Islet of Langerhans (tissue), 1 donor: ENCODE measurements around the gene MTAP.
"Not testable (repeated sequence)": the region's sequence is repeated elsewhere in the genome, so short reads cannot be mapped to it uniquely, and the experiment has no call there.

ENCODE experiments used
- FAIRE-seq: peaks from one replicate; lab custom pipeline; 2011; peaks lifted over from hg19 to GRCh38; lab: Jason Lieb, UNC

MTAP gene

GRCh38 chr9:21927752-21928151, 125.3 kb downstream of the MTAP start:
- no peak for FAIRE-seq

- no peak for FAIRE-seq
Observed at GRCh38 chr9:21931428-21931827, 129.0 kb downstream of the MTAP start.

- no peak for FAIRE-seq
Observed at GRCh38 chr9:21933281-21933680, 130.8 kb downstream of the MTAP start.

- no peak for FAIRE-seq
Observed at GRCh38 chr9:21933865-21934264, 131.4 kb downstream of the MTAP start.

GRCh38 chr9:21935631-21936030, 133.2 kb downstream of the MTAP start:
- no peak for FAIRE-seq

- FAIRE-seq, result peak; percentile 56
Observed at GRCh38 chr9:21936161-21936560, 133.7 kb downstream of the MTAP start.

- no peak for FAIRE-seq
Observed at GRCh38 chr9:21941337-21941995, 139.0 kb downstream of the MTAP start.

GRCh38 chr9:21943464-21943863, 141.0 kb downstream of the MTAP start:
- no peak for FAIRE-seq

- no peak for FAIRE-seq
Observed at GRCh38 chr9:21945606-21946005, 143.2 kb downstream of the MTAP start.

- no peak for FAIRE-seq
Observed at GRCh38 chr9:21958833-21959232, 156.4 kb downstream of the MTAP start.

- FAIRE-seq, result not testable (repeated sequence)
Observed at GRCh38 chr9:21959268-21959667, 156.8 kb downstream of the MTAP start.

- FAIRE-seq, result no peak
Observed at GRCh38 chr9:21961569-21961968, 159.1 kb downstream of the MTAP start.

- FAIRE-seq, result no peak
Observed at GRCh38 chr9:21964925-21965385, 162.5 kb downstream of the MTAP start.

GRCh38 chr9:21965401-21965951, 163.0 kb downstream of the MTAP start:
- no peak for FAIRE-seq

- no peak for FAIRE-seq
Observed at GRCh38 chr9:21966140-21966851, 163.9 kb downstream of the MTAP start.

GRCh38 chr9:21967169-21967568, 164.7 kb downstream of the MTAP start:
- no peak for FAIRE-seq

- no peak for FAIRE-seq
Observed at GRCh38 chr9:21967702-21968101, 165.3 kb downstream of the MTAP start.

GRCh38 chr9:21968331-21969010, 166.0 kb downstream of the MTAP start:
- no peak for FAIRE-seq

GRCh38 chr9:21969011-21969940, 166.8 kb downstream of the MTAP start:
- FAIRE-seq, result no peak

GRCh38 chr9:21969951-21970799, 167.7 kb downstream of the MTAP start:
- FAIRE-seq, result no peak
